Naive B cell (primary cell): ENCODE data around the gene PSME1. TPM values are rescaled to one million over a fixed set of nuclear protein-coding genes. Genes with fewer than 3 reads are reported as not detected.

Experiments used
- ATAC-seq, 2 donors: fragments of 150-1000 bp; cut with Tn5 transposase; 2 replicates each; pipeline ENCODE4 v1.10.0; 2021; ENCODE audit warnings: low read depth in 2 of 2, mild to moderate bottlenecking in 2 of 2, moderate library complexity in 2 of 2
- DNase-seq: peaks from one replicate; pipeline ENCODE4 v3.0.0; 2022
- H3K27ac Mint-ChIP-seq, 6 donors: one replicate each; pipeline ENCODE4 v1.8.0; 2020 to 2022; ENCODE audit warnings: mild to moderate bottlenecking in 6 of 6, mixed read lengths in 6 of 6, moderate library complexity in 5 of 6, inconsistent platforms in 2 of 6
- H3K27me3 Mint-ChIP-seq, 3 donors: one replicate each; pipeline ENCODE4 v1.8.0; 2021 to 2022; ENCODE audit warnings: mixed read lengths in 3 of 3, mild to moderate bottlenecking in 1 of 3
- H3K36me3 Mint-ChIP-seq, 2 donors: one replicate each; pipeline ENCODE4 v1.8.0; 2020 to 2022; ENCODE audit warnings: mixed read lengths in 2 of 2, inconsistent platforms in 1 of 2, mild to moderate bottlenecking in 1 of 2
- H3K4me1 Mint-ChIP-seq, 3 donors: one replicate each; pipeline ENCODE4 v1.8.0; 2020 to 2022; ENCODE audit warnings: mixed read lengths in 3 of 3, inconsistent platforms in 1 of 3, mild to moderate bottlenecking in 1 of 3, moderate library complexity in 1 of 3
- H3K4me3 Mint-ChIP-seq, 8 donors: one replicate each; pipeline ENCODE4 v1.8.0; 2020 to 2022; ENCODE audit warnings: mild to moderate bottlenecking in 8 of 8, mixed read lengths in 8 of 8, moderate library complexity in 8 of 8, inconsistent platforms in 2 of 8
- H3K9me3 Mint-ChIP-seq, 7 donors: one replicate each; pipeline ENCODE4 v1.8.0; 2020 to 2022; ENCODE audit warnings: mixed read lengths in 7 of 7, mild to moderate bottlenecking in 5 of 7, inconsistent platforms in 2 of 7, moderate library complexity in 1 of 7
- polyA plus RNA-seq, 6 donors: library from polyadenylated mRNA; unstranded; fragments of 300-500 nt; fragmentation: Illumina TruSeq; gene quantifications; one replicate each; pipeline ENCODE4 v1.2.3, GENCODE V29; 2021; ENCODE audit warnings: low read depth in 6 of 6

Gene PSME1
- polyA plus RNA-seq, 6 donors from 2014 or later, result 704 to 932 (median 769) TPM

DNA sequence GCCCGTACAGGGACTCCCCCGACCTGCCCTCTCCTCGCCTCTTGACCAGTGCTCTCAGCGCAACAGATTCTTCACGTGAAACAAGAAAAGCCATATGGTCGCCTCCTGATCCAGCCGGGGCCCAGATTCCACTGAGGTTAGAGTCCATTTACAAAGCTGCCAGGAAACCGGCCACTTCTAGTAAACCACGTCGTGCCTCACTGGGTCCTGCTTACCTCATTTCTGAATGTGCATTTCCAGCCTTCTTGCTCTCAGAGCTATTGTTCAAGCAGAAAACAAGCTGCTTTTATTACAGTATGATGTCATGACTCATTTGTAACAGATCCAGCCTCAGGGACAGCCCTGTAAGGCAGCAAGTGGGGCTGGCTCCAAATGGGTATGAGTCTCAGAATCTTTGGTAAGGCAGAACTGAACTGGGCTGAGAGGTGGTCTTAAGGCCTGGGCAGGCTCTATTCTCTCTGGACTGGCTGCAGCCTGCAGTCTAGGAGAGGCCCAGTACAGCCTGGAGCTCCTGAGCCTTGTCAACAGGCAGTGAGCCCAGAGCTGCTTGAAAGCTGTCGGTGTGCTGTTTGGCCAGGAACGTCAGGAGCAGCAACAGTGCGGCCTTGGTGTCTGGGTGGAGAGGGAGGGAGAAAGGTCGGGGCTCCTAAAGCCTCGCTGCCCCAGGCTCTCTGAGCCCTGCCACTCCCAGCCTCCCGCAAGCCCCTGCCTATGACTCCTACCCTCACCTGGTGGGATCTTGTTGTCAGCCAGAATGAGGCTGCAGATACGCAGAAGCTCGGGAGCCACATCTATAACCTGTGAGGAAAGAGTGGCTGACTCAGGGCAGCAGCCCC lies 44.2 kb downstream of the PSME1 start:
- Mint-ChIP-seq H3K4me3 (no peak overlapping the region), H3K36me3 (peaks cover 0 to 4% of the 10 kb centered on the region in 2 donors), H3K27me3 (no peaks in the 10 kb centered on the region), H3K27ac (peak overlapping the region in 3 of 6 donors; percentile 57 to 82 (median 65)), H3K4me1 (peaks cover 10 to 22% (median 11%) of the 10 kb centered on the region in 3 donors), H3K9me3 (no peaks in the 10 kb centered on the region)
- ATAC-seq (peak; percentile 36 to 40), DNase-seq (no peak)

DNA sequence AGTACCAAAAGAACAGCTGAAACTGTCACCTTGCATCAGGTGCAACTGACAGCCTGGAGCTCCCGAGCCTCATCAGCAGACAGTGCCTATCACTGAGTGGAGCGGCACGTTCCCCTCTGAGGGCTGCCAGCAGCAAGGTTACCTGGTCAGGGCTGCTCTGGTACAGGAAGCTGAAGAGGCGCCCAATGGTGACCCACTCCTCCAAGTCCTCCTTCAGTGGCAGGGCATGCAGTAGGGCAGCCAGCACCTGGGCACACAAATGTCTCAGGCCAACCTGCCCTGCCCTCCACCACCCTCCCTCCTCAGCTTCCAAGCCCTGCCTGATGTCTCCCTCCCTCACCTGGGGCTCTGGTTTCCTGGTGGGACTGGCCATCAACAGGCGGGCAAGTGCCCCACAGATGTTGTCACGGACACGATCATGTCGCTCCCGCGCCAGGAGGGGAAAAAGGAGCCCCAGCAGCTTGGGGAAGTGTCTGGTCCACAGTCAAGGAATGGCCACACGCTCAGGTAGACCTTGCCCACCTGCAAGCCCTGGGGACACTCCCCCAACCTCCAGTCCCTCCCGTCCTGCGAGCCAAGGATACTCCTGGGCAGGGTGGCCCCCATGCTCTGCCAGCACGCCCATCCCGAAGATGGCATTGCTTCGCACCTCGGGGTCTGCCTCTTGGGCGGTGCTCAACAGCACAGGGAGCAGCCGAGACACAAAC lies 45.5 kb downstream of the PSME1 start:
- Mint-ChIP-seq H3K4me1 (peaks cover 10 to 22% (median 15%) of the 10 kb centered on the region in 3 donors), H3K36me3 (peaks cover 0 to 4% of the 10 kb centered on the region in 2 donors), H3K27ac (peak overlapping the region in 1 of 6 donors; percentile 62), H3K9me3 (no peaks in the 10 kb centered on the region), H3K4me3 (peak overlapping the region in 1 of 8 donors; percentile 43), H3K27me3 (no peaks in the 10 kb centered on the region)
- DNase-seq (no peak), ATAC-seq (no peak)

DNA sequence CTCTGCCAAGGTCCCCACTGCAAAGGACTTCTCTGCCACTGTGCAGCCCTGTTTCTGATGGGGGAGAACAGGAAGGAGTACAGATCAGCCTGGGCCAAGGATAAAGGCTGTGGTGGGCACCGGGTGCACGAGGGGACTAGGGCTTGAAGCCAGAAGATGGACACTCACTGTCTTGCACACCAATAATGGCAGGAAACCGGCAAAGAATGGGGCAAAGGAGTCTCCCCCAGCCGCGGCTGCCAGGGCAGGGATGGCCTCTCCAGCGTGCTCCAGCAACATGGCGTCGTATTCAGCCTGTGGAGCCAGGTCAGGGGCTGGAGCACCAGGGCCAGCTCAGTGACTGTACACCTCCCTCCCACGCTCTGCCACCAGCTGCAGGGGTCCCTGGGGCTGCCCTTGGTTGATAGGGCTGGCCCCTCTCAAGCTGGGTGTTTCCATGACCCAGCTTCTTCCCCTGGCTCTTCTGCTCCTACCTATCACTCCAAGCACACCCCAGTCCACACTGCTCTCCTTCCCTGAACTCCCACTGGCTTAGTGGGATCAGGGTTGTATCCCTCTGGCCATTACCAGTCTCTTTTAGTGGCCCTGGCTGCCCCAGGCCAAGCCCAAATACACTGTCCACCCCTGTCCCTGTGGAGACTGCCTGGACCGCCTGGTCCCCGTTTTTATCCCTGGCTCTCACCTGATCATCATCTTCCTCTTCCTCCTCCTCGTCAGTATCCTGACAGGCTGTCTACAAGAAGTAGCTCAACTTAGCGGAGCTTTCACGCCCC lies 46.3 kb downstream of the PSME1 start:
- DNase-seq, result no peak
- Mint-ChIP-seq H3K27me3 (no peaks in the 10 kb centered on the region), H3K9me3 (no peaks in the 10 kb centered on the region), H3K4me3 (peak overlapping the region in 3 of 8 donors; percentile 12 to 60 (median 43)), H3K27ac (peak overlapping the region in 2 of 6 donors; percentile 63 to 67), H3K4me1 (peaks cover 14 to 26% (median 22%) of the 10 kb centered on the region in 3 donors), H3K36me3 (peaks cover 0 to 4% of the 10 kb centered on the region in 2 donors)
- ATAC-seq, result no peak

DNA sequence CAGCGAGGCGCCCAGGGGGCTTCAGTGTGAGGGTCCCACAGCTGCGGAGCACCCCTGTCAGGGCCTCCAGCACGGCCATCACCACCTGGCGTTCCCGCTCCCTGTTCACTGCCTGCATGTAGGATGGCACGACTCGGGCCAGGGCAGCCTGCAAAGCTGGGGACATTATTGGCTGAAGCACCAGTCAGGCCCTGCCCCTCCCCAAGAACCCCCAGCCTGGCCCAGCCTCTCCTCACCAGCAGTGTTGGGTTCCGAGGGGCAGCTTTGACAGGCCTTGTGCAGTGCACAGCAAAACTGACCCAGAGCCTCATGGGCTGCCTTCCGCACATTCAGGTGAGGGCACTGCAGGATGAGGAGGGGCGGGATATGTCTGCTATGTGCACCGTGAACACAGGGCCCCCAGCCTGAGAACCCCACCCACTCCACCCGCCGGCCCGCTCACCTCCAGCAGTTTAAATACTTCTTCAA lies 47.1 kb downstream of the PSME1 start:
- no peak overlapping the region for H3K4me3 Mint-ChIP-seq
- peaks cover 0 to 4% of the 10 kb centered on the region in 2 donors for H3K36me3 Mint-ChIP-seq
- no peaks in the 10 kb centered on the region for H3K9me3 Mint-ChIP-seq
- H3K27ac Mint-ChIP-seq, result peak overlapping the region in 2 of 6 donors; percentile 21 to 63
- no peak for ATAC-seq
- peaks cover 22 to 33% (median 27%) of the 10 kb centered on the region in 3 donors for H3K4me1 Mint-ChIP-seq
- no peaks in the 10 kb centered on the region for H3K27me3 Mint-ChIP-seq
- no peak for DNase-seq

DNA sequence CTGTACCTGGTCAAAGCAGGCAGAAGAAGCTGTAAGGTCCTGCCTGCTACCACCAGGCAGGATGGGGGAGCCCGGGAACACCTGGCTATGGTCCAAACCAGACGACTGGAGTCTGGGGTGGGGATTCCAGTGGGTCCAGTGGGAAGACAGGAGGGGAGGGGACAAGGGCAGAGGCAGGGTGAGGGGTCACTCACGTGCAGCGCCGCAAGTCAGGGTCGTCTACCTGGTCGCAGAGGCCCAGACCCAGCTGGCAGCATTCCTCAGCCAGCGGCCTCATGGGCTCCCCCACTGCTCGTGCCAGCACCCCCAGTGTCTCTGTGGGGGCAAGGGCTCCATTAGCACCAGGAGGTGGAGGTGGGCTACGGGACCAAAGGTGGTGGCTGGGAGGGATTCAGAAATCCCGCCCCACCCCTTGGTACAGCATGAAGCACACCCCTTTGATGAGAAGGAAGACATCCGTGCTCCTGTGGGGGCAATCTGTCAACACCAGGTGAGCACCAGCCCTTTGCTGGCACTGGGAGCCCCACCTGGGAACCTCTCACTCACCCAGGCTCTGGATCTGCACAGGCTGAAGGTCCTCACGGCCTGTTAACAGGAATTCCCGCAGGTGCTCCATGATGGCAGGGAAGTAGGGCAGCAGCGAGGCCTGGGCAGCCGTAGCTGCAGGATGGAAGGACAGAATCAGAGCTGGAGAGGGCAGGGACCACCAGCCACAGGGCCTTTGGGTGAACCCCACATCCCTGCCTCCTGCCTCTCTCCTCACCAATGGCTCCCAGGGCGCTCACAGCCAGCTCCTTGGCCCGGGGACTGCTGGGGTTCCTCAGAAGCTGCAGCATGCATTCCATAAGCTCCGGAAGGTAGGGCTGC lies 48.3 kb downstream of the PSME1 start:
- Mint-ChIP-seq H3K4me3 (peak overlapping the region in 2 of 8 donors; percentile 25 to 38), H3K27ac (no peak overlapping the region), H3K36me3 (peaks cover 0 to 4% of the 10 kb centered on the region in 2 donors), H3K27me3 (no peaks in the 10 kb centered on the region), H3K9me3 (no peaks in the 10 kb centered on the region), H3K4me1 (peaks cover 22 to 36% (median 33%) of the 10 kb centered on the region in 3 donors)
- ATAC-seq, result no peak
- no peak for DNase-seq

GRCh38 chr14:24185026-24185425 lies 49.0 kb downstream of the PSME1 start:
- Mint-ChIP-seq H3K4me3 (peak overlapping the region in 2 of 8 donors; percentile 5 to 48), H3K9me3 (no peaks in the 10 kb centered on the region)

GRCh38 chr14:24185741-24186140 lies 49.7 kb downstream of the PSME1 start:
- DNase-seq, result no peak
- Mint-ChIP-seq H3K4me1 (peaks cover 22 to 32% (median 25%) of the 10 kb centered on the region in 3 donors), H3K36me3 (peaks cover 0 to 4% of the 10 kb centered on the region in 2 donors), H3K4me3 (peak overlapping the region in 2 of 8 donors; percentile 5 to 47), H3K27me3 (no peaks in the 10 kb centered on the region), H3K27ac (no peak overlapping the region), H3K9me3 (no peaks in the 10 kb centered on the region)
- ATAC-seq, result no peak

More at GRCh38 chr14:24185026-24185425, 49.0 kb downstream of the PSME1 start:
- DNase-seq (no peak), ATAC-seq (no peak)
- H3K4me1 Mint-ChIP-seq, result peaks cover 22 to 33% (median 26%) of the 10 kb centered on the region in 3 donors
- peaks cover 0 to 4% of the 10 kb centered on the region in 2 donors for H3K36me3 Mint-ChIP-seq
- H3K27ac Mint-ChIP-seq, result peak overlapping the region in 2 of 6 donors; percentile 56 to 69
- no peaks in the 10 kb centered on the region for H3K27me3 Mint-ChIP-seq

DNA sequence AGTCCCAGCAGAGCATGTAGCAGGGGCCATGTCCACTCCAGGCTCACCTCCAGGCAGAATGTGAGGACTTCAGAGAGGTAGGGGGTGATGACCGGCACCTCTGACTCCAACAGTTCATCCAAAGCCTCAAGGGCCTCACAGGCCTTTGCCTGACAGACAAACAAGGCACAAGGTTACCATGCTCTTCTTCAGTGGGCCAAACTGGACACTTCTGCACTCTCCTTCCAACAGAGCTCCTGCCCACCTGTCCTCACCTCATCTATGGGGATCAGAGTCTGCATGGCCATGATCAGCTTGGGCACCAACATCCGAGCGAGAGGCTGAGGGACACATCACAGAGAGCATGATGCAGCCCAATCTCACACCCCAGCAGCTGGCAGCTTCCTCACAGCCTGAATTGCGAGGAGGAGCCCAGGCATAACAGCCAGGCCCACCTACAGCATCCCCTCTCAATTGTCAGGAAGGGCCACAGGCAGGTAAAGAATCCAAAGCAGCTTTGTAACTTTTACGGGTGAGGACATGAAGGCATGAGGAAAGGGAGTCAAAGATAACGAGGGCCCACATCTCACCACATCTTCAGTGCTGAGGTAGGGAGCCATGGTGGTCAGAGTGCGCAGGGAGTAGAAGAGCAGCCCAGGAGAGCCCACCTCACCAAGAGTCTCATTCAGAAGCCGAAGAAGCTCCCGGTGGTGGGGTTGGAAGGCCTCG lies 51.0 kb downstream of the PSME1 start:
- peak overlapping the region; percentile 7 to 98 (median 80) for H3K4me3 Mint-ChIP-seq
- peaks cover 0 to 4% of the 10 kb centered on the region in 2 donors for H3K36me3 Mint-ChIP-seq
- H3K27ac Mint-ChIP-seq, result peak overlapping the region in 4 of 6 donors; percentile 61 to 97 (median 72)
- no peaks in the 10 kb centered on the region for H3K9me3 Mint-ChIP-seq
- H3K27me3 Mint-ChIP-seq, result no peaks in the 10 kb centered on the region
- peaks cover 22 to 36% (median 25%) of the 10 kb centered on the region in 3 donors for H3K4me1 Mint-ChIP-seq
- ATAC-seq, result no peak
- no peak for DNase-seq

GRCh38 chr14:24187539-24187915 lies 51.5 kb downstream of the PSME1 start:
- Mint-ChIP-seq H3K36me3 (peaks cover 0 to 2% of the 10 kb centered on the region in 2 donors), H3K9me3 (no peaks in the 10 kb centered on the region), H3K4me3 (peak overlapping the region; percentile 79 to 98 (median 94)), H3K4me1 (peaks cover 26 to 41% (median 26%) of the 10 kb centered on the region in 3 donors), H3K27me3 (no peaks in the 10 kb centered on the region), H3K27ac (peak overlapping the region in 4 of 6 donors; percentile 82 to 97 (median 89))
- ATAC-seq (no peak), DNase-seq (no peak)
